Upper lobe of left lung (tissue), 4 donors: ENCODE measurements around the gene FER.

Source experiments
- CTCF ChIP-seq, 6 experiments: fragments of 450-650 bp in 4 of 6; fragments of 200-600 bp in 2 of 6; sonication (generic) in 2 of 6; IDR thresholded peaks; one replicate each; pipeline ENCODE4 v1.5.1; 2016 to 2019; ENCODE audit warnings: antibody characterized with exemption in 6 of 6
- EP300 ChIP-seq, 4 donors: sonication (generic); formaldehyde crosslinking; IDR thresholded peaks; one replicate each; pipeline ENCODE4 v1.5.1; 2017; ENCODE audit warnings: antibody characterized with exemption in 4 of 4, control low read depth in 2 of 4

GRCh38 chr5:108729242-108729615 is 18.5 kb upstream of the FER start:
- TF ChIP-seq CTCF (IDR thresholded peaks at IDR 0.05) (no peak), EP300 (IDR thresholded peaks at IDR 0.05) (no peak)
